Limb (tissue), 2 donors: ENCODE results near the gene SPATA9.

Experiments used
- DNase-seq, 2 donors: peaks; one replicate each; pipeline ENCODE4 v3.0.0-alpha.2; 2016; ENCODE audit errors: extremely low spot score in 2 of 2

The SPATA9 gene

DNA sequence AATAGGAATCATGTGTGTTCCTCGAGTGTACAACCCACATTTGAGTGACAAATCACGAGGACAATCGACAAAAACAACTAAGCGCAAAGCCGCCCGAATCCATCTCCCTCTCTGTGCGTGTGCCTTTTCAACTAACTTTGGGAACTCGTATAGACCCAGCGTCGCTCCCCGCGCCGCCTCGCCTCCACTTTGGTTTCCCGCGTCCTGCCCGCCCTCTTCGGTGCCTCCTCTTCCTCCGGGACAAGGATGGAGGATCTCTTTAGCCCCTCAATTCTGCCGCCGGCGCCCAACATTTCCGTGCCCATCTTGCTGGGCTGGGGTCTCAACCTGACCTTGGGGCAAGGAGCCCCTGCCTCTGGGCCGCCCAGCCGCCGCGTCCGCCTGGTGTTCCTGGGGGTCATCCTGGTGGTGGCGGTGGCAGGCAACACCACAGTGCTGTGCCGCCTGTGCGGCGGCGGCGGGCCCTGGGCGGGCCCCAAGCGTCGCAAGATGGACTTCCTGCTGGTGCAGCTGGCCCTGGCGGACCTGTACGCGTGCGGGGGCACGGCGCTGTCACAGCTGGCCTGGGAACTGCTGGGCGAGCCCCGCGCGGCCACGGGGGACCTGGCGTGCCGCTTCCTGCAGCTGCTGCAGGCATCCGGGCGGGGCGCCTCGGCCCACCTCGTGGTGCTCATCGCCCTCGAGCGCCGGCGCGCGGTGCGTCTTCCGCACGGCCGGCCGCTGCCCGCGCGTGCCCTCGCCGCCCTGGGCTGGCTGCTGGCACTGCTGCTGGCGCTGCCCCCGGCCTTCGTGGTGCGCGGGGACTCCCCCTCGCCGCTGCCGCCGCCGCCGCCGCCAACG lies 62.5 kb downstream of the SPATA9 start, which contains the start of gene GPR150:
TSS of gene GPR150 (plus strand) at position 58 of the 840 bp plus-strand sequence. CDS start at position 247, 189 bp downstream.
- no peak for DNase-seq

DNA sequence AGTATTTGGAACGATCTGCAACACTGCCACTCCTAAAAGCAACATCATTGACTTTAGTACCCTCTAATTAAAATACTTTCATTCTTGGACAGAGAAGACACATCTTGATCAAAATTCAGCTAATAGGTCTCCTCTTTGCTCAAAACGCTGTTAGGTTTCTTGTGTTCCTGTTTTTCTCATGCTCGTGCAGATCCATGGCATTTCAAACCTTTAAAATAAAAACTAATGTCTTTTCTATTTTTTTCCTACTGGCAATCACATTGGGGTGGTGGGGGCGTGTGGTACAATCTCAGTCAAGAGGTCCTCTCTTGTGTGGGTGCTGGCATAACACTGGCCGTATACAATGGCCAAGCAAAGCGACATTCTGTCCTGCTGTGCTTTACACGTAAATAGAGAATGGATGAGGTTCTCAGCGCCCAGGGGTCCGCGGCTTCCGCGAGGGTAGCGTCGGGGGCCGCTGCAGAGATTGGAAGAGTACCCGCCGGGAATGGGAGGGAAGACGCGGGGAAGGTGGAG lies 63.2 kb downstream of the SPATA9 start:
- DNase-seq, result no peak

- no peak for DNase-seq
Measured at GRCh38 chr5:95619096-95619495, 63.7 kb downstream of the SPATA9 start.

DNA sequence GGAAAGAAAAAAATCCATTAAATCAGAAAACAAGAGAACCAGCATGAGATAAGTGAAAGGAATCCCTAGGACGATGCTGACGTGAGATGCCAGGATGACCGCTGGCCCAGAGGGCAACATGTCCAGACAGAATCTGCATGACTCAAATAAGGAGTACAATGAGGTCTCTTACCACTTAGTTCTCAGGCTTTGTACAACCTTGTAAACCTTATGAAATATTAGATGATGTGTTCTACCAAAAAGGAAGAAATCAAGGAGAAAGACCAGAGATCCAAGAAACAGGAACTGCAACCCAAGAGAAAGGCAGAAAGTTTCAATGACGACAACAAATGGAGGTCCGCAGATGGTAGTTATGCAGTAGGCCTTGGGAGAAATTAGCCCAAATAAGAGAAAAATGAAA lies 65.7 kb downstream of the SPATA9 start:
- no peak for DNase-seq

DNA sequence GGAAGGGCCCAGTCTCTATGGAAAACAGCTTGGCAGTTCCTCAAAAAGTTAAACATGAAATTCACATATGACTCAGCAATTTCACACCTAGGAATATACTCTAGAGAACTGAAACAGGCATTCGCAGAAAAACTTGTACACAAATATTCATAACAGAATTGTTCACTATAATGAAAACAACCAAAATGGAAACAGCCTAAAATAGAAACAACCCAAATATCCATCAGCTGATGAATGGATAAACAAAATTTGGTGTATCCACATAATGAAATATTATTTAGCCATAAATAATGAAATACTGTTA lies 67.7 kb downstream of the SPATA9 start:
- no peak for DNase-seq

DNA sequence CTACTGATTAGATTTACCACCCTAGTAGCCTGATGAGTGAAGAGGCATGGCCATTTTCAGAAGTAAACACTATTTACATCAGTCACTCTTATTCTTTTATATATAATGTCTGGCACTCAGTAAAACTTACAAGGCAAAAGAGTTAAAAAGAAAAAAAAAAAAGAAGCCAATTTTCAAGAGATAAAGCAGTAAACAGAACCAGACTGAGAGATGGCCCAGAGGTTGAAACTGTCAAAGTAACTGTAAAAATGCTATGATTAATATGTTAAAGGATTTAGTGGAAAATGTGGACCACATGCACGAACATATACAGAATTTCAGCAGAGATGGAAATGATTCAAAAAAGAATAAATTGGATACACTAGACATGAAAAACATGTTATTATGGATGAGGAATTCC lies 69.3 kb downstream of the SPATA9 start:
- no peak for DNase-seq

DNA sequence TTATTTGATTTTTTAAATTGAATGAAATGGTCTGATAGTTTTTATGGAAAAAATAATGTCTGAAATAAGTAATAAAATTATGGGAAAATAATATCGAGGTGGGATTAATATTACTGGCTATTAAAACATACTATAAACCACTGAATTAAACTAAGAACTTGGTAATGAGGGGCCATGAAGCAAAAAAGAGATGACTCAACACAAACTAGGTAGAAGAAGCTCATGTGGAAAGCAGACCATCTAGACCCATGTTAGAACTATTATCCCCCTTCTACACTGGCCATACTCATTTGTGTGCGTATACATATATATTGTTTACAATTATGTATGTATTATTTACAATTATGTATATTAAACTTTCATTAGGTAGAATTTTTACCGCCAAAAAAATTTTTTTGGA lies 71.4 kb downstream of the SPATA9 start:
- DNase-seq, result no peak

GRCh38 chr5:95610546-95610945 lies 72.2 kb downstream of the SPATA9 start:
- no peak for DNase-seq

GRCh38 chr5:95609711-95610110 lies 73.1 kb downstream of the SPATA9 start:
- DNase-seq, result no peak
